Keratinocyte (primary cell): ENCODE measurements around the gene PAN3. TPM values are rescaled to one million over a fixed set of nuclear protein-coding genes. Genes with fewer than 3 reads are reported as not detected.

Experiments
- DNase-seq: peaks from one replicate; pipeline ENCODE4 v3.0.0-alpha.2; 2011; ENCODE audit warnings: low read depth, missing footprints, low spot score
- FAIRE-seq: peaks from 2 replicates; lab custom pipeline; 2011; peaks lifted over from hg19 to GRCh38; lab: Jason Lieb, UNC
- H2AFZ ChIP-seq: 2 replicates; pipeline ENCODE4 v1.6.0; 2012; ENCODE audit warnings: low read length, control low read depth, inconsistent platforms; ENCODE audit not compliant: control insufficient read depth
- H3K27ac ChIP-seq: 2 replicates; pipeline ENCODE4 v1.5.1; 2011; ENCODE audit warnings: low read length; ENCODE audit not compliant: control insufficient read depth, insufficient read depth
- H3K27me3 ChIP-seq: 3 replicates; pipeline ENCODE4 v1.6.0; 2011; ENCODE audit warnings: low read length; ENCODE audit not compliant: control insufficient read depth, insufficient read depth; ENCODE audit errors: extremely low read depth
- H3K36me3 ChIP-seq, 2 experiments: 2 replicates in 1 of 2; 3 replicates in 1 of 2; pipeline ENCODE4 v1.5.1; 2011; ENCODE audit warnings: low read length in 2 of 2, mild to moderate bottlenecking in 1 of 2; ENCODE audit not compliant: control insufficient read depth in 2 of 2, insufficient read depth in 2 of 2; ENCODE audit errors: extremely low read depth in 1 of 2
- H3K4me1 ChIP-seq: 3 replicates; pipeline ENCODE4 v1.5.1; 2011; ENCODE audit warnings: low read length; ENCODE audit not compliant: control insufficient read depth, insufficient read depth; ENCODE audit errors: extremely low read depth
- H3K4me2 ChIP-seq: 3 replicates; pipeline ENCODE4 v1.6.0; 2011; ENCODE audit warnings: low read depth, low read length; ENCODE audit not compliant: control insufficient read depth, insufficient read depth; ENCODE audit errors: extremely low read depth
- H3K4me3 ChIP-seq, 3 experiments: fragments of 200-600 bp in 1 of 3; sonication (generic) in 1 of 3; 2 replicates in 2 of 3; 3 replicates in 1 of 3; pipeline ENCODE4 v1.5.1; 2011 to 2016; ENCODE audit warnings: low read length in 3 of 3, mild to moderate bottlenecking in 3 of 3, control low read depth in 2 of 3, inconsistent platforms in 1 of 3, low read depth in 1 of 3, mixed read lengths in 1 of 3, mixed run types in 1 of 3, moderate library complexity in 1 of 3; ENCODE audit not compliant: control insufficient read depth in 2 of 3, insufficient read depth in 2 of 3; ENCODE audit errors: extremely low read depth in 1 of 3
- H3K79me2 ChIP-seq: 2 replicates; pipeline ENCODE4 v1.6.0; 2012; ENCODE audit warnings: low read length; ENCODE audit not compliant: control insufficient read depth, insufficient read depth
- H3K9ac ChIP-seq: 3 replicates; pipeline ENCODE4 v1.6.0; 2011; ENCODE audit warnings: low read length; ENCODE audit not compliant: control insufficient read depth, insufficient read depth; ENCODE audit errors: extremely low read depth
- H3K9me1 ChIP-seq: 3 replicates; pipeline ENCODE4 v1.6.0; 2011; ENCODE audit warnings: low read length; ENCODE audit not compliant: control insufficient read depth, insufficient read depth; ENCODE audit errors: extremely low read depth
- H3K9me3 ChIP-seq: 2 replicates; pipeline ENCODE4 v1.5.1; 2012; ENCODE audit warnings: low read depth, low read length; ENCODE audit not compliant: control insufficient read depth
- H4K20me1 ChIP-seq: 3 replicates; pipeline ENCODE4 v1.6.0; 2011; ENCODE audit warnings: low read length; ENCODE audit not compliant: control insufficient read depth, insufficient read depth; ENCODE audit errors: extremely low read depth
- CTCF ChIP-seq, 3 experiments: IDR thresholded peaks in 1 of 3; conservative IDR thresholded peaks in 1 of 3; optimal IDR thresholded peaks in 1 of 3; 2 replicates in 2 of 3; 3 replicates in 1 of 3; pipeline versions ENCODE3 to v1.5.1; 2011; ENCODE audit warnings: low read length in 3 of 3, mild to moderate bottlenecking in 3 of 3, moderate library complexity in 2 of 3, control low read depth in 1 of 3, inconsistent platforms in 1 of 3; ENCODE audit not compliant: insufficient read depth in 2 of 3; ENCODE audit errors: extremely low read depth in 1 of 3
- EZH2 ChIP-seq: IDR thresholded peaks from one replicate; pipeline ENCODE4 v1.6.1; 2012; ENCODE audit warnings: inconsistent platforms, mild to moderate bottlenecking, low read length, moderate library complexity
- dilution Hi-C: fragments of 300-500 bp; cut with MboI; formaldehyde crosslinking; loops from one replicate; pipeline ENCODE4 v1.7.0; 2020; ENCODE audit warnings: low sequenced_read_pairs; ENCODE audit not compliant: extremely low pct_ligation_motif_present
- polyA plus RNA-seq, 5 experiments: library from polyadenylated mRNA; depleted of rRNA in 3 of 5; stranded (reverse) in 3 of 5; stranded (forward) in 1 of 5; unstranded in 1 of 5; fragments of >200 nt; gene quantifications; 1 replicate in 1 of 5; 2 replicates in 3 of 5; 3 replicates in 1 of 5; pipeline versions ENCODE4 v1.2.1 to v1.2.3, GENCODE V29; 2011 to 2012; ENCODE audit warnings: missing spikeins in 2 of 5, low read depth in 1 of 5, low replicate concordance in 1 of 5

PAN3 gene
- polyA plus RNA-seq, 1 donor (not counting 4 experiments of a cell fraction or from before 2014, with no cell fraction given): 16.8 TPM

GRCh38 chr13:28159057-28159456 is 20.7 kb downstream of the PAN3 start:
- Histone ChIP-seq H3K27me3 (no peaks in the 10 kb centered on the region), H3K9me3 (no peaks in the 10 kb centered on the region), H3K4me3 (no peak overlapping the region), H3K36me3 (no peaks in the 10 kb centered on the region), H4K20me1 (no peaks in the 10 kb centered on the region), H3K4me1 (no peaks in the 10 kb centered on the region), H2AFZ (no peak overlapping the region), H3K9me1 (no peaks in the 10 kb centered on the region), H3K9ac (no peak overlapping the region), H3K27ac (no peak overlapping the region), H3K79me2 (peaks cover 60% of the 10 kb centered on the region), H3K4me2 (no peak overlapping the region)
- FAIRE-seq (no peak), DNase-seq (no peak)
- TF ChIP-seq EZH2 (no peak), CTCF (optimal IDR thresholded peaks at IDR 0.05 in 1 of 3, IDR thresholded peaks at IDR 0.05 in 1 of 3, conservative IDR thresholded peaks at IDR 0.05 in 1 of 3; ENCODE audit: extremely low read depth in 1 of 3, insufficient read depth in 2 of 3, low read length in 3 of 3) (no peak)
- dilution Hi-C loops: no loop called here

- TF ChIP-seq CTCF (optimal IDR thresholded peaks at IDR 0.05 in 1 of 3, IDR thresholded peaks at IDR 0.05 in 1 of 3, conservative IDR thresholded peaks at IDR 0.05 in 1 of 3; ENCODE audit: extremely low read depth in 1 of 3, insufficient read depth in 2 of 3, low read length in 3 of 3): no peak
- no peak for TF ChIP-seq EZH2
- Histone ChIP-seq H3K27ac (no peak overlapping the region), H4K20me1 (no peaks in the 10 kb centered on the region), H3K9ac (no peak overlapping the region), H2AFZ (no peak overlapping the region), H3K9me3 (no peaks in the 10 kb centered on the region), H3K9me1 (no peaks in the 10 kb centered on the region), H3K4me2 (no peak overlapping the region), H3K4me1 (no peaks in the 10 kb centered on the region), H3K36me3 (no peaks in the 10 kb centered on the region), H3K4me3 (no peak overlapping the region), H3K27me3 (no peaks in the 10 kb centered on the region), H3K79me2 (peaks cover 67% of the 10 kb centered on the region)
- FAIRE-seq: no peak
- dilution Hi-C loops: no loop called here
- no peak for DNase-seq
Measured at GRCh38 chr13:28161370-28161769, 23.0 kb downstream of the PAN3 start.
